ENCODE results near the gene FAAH. TPM values are rescaled to one million over a fixed set of nuclear protein-coding genes. Genes with fewer than 3 reads are reported as not detected.

The FAAH gene
- total RNA-seq, 2 experiments from 2014 or later: 21.9 to 25.4 TPM

DNA sequence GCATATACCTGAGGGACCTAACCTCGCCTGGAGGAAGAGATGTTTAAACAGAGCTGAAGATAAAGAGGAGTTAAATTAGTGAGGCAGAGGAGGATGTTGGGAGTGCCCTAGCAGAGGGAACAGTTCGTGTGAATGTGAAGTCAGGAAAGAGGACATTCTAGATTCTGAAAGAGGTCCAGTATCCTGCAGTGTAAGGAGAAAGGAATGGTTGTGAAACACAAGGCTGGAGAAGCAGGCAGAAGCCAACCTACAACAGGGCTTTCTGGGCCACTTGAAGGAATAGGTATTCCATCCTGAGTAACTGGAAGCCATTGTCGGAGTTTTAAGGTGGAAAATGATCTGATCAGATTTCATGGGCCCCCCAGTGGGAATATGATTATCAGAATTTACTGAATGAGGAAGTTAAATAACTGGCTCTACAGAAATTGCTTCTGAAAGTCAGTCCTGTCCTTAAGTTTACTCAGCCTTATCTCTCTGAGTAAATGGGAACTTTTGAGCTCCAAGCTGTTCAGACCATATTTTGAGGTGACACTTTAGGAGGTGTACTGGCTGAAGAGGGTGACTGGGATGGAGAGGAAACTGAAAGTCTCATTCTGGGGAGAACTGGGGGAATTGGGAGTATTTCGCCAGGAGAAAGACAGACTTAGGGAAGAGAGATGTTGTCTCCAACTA is 24.4 kb upstream of the FAAH start:
- TSS peak; percentile 21 for BruUV-seq (replicated peaks)
- POLR2A ChIA-PET: interaction anchor here (1.1 kb wide), 1 partner anchor 11 kb away, joined by 5 read pairs; no protein-coding TSS in a partner anchor
- intact Hi-C loops (cut with micrococcal nuclease; ENCODE audit: unreplicated experiment): no loop called here
- no peak overlapping the region for H2AFZ ChIP-seq (ENCODE audit: low read length)
- peaks cover 45% of the 10 kb centered on the region for H3K36me3 ChIP-seq (ENCODE audit: insufficient read depth, low read length)
- no peaks in the 10 kb centered on the region for H4K20me1 ChIP-seq (ENCODE audit: insufficient read depth, low read length)
- peaks cover 19% of the 10 kb centered on the region for H3K4me1 ChIP-seq (ENCODE audit: insufficient read depth, low read length, poor library complexity, severe bottlenecking)
- H3K9me2 ChIP-seq (ENCODE audit: insufficient read depth, low read length): no peaks in the 10 kb centered on the region
- no peak overlapping the region for H3K4me2 ChIP-seq (ENCODE audit: low read length)
- no peak for TF ChIP-seq EZH2phosphoT487 (IDR thresholded peaks at IDR 0.05; ENCODE audit: borderline replicate concordance, low read depth, low read length)
- TF ChIP-seq, protein P1, sequence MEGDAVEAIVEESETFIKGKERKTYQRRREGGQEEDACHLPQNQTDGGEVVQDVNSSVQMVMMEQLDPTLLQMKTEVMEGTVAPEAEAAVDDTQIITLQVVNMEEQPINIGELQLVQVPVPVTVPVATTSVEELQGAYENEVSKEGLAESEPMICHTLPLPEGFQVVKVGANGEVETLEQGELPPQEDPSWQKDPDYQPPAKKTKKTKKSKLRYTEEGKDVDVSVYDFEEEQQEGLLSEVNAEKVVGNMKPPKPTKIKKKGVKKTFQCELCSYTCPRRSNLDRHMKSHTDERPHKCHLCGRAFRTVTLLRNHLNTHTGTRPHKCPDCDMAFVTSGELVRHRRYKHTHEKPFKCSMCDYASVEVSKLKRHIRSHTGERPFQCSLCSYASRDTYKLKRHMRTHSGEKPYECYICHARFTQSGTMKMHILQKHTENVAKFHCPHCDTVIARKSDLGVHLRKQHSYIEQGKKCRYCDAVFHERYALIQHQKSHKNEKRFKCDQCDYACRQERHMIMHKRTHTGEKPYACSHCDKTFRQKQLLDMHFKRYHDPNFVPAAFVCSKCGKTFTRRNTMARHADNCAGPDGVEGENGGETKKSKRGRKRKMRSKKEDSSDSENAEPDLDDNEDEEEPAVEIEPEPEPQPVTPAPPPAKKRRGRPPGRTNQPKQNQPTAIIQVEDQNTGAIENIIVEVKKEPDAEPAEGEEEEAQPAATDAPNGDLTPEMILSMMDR (conservative IDR thresholded peaks at IDR 0.05; ENCODE audit: low read length): no peak
- no peak overlapping the region for H3K27ac ChIP-seq (ENCODE audit: low read depth, low read length, poor library complexity, severe bottlenecking)
- H3K4me3 ChIP-seq (ENCODE audit: low read depth, low read length, poor library complexity, severe bottlenecking): no peak overlapping the region
- CTCF ChIA-PET (ENCODE audit: unreplicated experiment): no interaction called here
- H3K9me3 ChIP-seq (ENCODE audit: low read length): no peaks in the 10 kb centered on the region
- no peak for DNase-seq (ENCODE audit: low spot score)
- no peaks in the 10 kb centered on the region for H3K79me2 ChIP-seq (ENCODE audit: insufficient read depth, low read depth, low read length)

DNA sequence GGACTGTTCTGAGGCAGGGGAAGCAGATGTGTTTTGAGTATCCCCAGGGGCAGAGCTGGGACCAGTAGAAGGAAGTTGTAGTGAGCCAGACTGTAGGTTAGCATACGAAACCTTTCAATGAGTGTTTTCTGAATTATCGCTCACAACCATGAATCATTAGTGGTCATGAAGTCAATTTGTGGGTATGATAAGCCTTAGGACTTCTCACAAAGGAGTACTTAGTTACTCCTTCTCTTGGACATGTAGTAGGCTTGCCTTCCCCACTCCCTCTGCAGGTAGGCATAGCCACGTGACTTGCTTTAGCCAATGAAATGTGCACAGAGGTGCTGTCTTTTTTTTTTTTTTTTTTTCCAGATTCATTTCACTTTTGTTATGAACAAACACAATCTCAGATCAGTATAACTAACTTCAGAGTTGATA is 23.9 kb upstream of the FAAH start:
- Histone ChIP-seq H3K4me3 (ENCODE audit: low read depth, low read length, poor library complexity, severe bottlenecking) (no peak overlapping the region), H3K36me3 (ENCODE audit: insufficient read depth, low read length) (peaks cover 40% of the 10 kb centered on the region), H4K20me1 (ENCODE audit: insufficient read depth, low read length) (no peaks in the 10 kb centered on the region), H3K4me2 (ENCODE audit: low read length) (no peak overlapping the region), H3K9me3 (ENCODE audit: low read length) (no peaks in the 10 kb centered on the region), H3K9me2 (ENCODE audit: insufficient read depth, low read length) (no peaks in the 10 kb centered on the region), H3K27ac (ENCODE audit: low read depth, low read length, poor library complexity, severe bottlenecking) (no peak overlapping the region), H2AFZ (ENCODE audit: low read length) (no peak overlapping the region), H3K4me1 (ENCODE audit: insufficient read depth, low read length, poor library complexity, severe bottlenecking) (peaks cover 19% of the 10 kb centered on the region), H3K79me2 (ENCODE audit: insufficient read depth, low read depth, low read length) (no peaks in the 10 kb centered on the region)
- ChIA-PET CTCF (ENCODE audit: unreplicated experiment) (no interaction called here), POLR2A (interaction anchor here (0.8 kb wide), 1 partner anchor 123 kb away, joined by 4 read pairs; the partner anchor contains the start of gene RAD54L)
- DNase-seq (ENCODE audit: low spot score): peak; percentile 27
- intact Hi-C loops (cut with micrococcal nuclease; ENCODE audit: unreplicated experiment): no loop called here
- TF ChIP-seq, protein P1 (conservative IDR thresholded peaks at IDR 0.05; ENCODE audit: low read length): no peak
- no peak for TF ChIP-seq EZH2phosphoT487 (IDR thresholded peaks at IDR 0.05; ENCODE audit: borderline replicate concordance, low read depth, low read length)
- no TSS peak for BruUV-seq (replicated peaks)

DNA sequence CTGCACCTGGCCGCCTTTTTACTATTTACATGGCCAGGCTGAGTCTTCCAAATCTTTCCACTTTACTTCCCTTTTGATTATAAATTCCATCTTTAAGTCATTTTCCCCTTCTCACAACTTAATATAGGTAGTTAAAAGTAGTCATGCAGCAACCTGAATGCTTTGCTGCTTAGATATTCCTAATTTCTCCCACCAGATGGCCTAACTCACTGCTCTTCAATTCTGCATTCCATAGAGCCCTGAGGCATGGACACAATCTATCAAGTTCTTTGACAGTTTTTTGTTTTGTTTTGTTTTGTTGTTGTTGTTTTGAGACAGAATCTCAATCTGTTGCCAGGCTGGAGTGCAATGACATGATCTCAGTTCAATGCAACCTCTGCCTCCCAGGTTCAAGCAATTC is 21.7 kb upstream of the FAAH start:
- no peak overlapping the region for H3K27ac ChIP-seq (ENCODE audit: low read depth, low read length, poor library complexity, severe bottlenecking)
- no peak for DNase-seq (ENCODE audit: low spot score)
- H3K79me2 ChIP-seq (ENCODE audit: insufficient read depth, low read depth, low read length): no peaks in the 10 kb centered on the region
- ChIA-PET POLR2A (no interaction called here), CTCF (ENCODE audit: unreplicated experiment) (no interaction called here)
- H3K9me2 ChIP-seq (ENCODE audit: insufficient read depth, low read length): no peaks in the 10 kb centered on the region
- H3K4me1 ChIP-seq (ENCODE audit: insufficient read depth, low read length, poor library complexity, severe bottlenecking): peaks cover 19% of the 10 kb centered on the region
- no peaks in the 10 kb centered on the region for H3K9me3 ChIP-seq (ENCODE audit: low read length)
- H3K4me3 ChIP-seq (ENCODE audit: low read depth, low read length, poor library complexity, severe bottlenecking): no peak overlapping the region
- BruUV-seq (replicated peaks): no TSS peak
- H4K20me1 ChIP-seq (ENCODE audit: insufficient read depth, low read length): no peaks in the 10 kb centered on the region
- intact Hi-C loops (cut with micrococcal nuclease; ENCODE audit: unreplicated experiment): no loop called here
- H2AFZ ChIP-seq (ENCODE audit: low read length): no peak overlapping the region
- TF ChIP-seq, protein P1 (conservative IDR thresholded peaks at IDR 0.05; ENCODE audit: low read length): no peak
- no peak for TF ChIP-seq EZH2phosphoT487 (IDR thresholded peaks at IDR 0.05; ENCODE audit: borderline replicate concordance, low read depth, low read length)
- no peak overlapping the region for H3K4me2 ChIP-seq (ENCODE audit: low read length)
- peaks cover 25% of the 10 kb centered on the region for H3K36me3 ChIP-seq (ENCODE audit: insufficient read depth, low read length)

Measured in OCI-LY7 (cell line).